GM19035 (cell line): Measurements from ENCODE around the gene MUC6.
"Not testable (repeated sequence)": the region's sequence is repeated elsewhere in the genome, so short reads cannot be mapped to it uniquely, and the experiment has no call there.

Experiments
- ATAC-seq: cut with Tn5 transposase; IDR thresholded peaks from one replicate; pipeline ENCODE4 v1.9.1; 2021; ENCODE audit not compliant: unreplicated experiment

Gene MUC6

DNA sequence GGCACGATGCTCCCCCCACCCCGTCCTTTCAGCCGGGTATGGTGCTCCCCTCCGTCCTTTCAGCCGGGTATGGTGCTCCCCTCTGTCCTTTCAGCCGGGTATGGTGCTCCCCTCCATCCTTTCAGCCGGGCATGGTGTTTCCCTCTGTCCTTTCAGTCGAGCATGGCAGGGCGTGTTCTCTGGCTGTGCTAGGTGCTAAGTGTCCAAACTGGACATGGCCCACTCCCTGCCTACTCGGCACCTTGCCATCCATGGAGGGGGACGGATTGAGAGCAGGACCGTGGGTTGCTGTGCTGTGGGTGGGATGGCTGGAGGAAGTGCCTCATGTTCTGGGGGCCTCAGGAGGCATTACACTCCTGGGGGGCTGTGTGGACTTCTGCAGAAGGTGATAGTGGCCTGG is 45.5 kb downstream of the MUC6 start:
- no peak for ATAC-seq

DNA sequence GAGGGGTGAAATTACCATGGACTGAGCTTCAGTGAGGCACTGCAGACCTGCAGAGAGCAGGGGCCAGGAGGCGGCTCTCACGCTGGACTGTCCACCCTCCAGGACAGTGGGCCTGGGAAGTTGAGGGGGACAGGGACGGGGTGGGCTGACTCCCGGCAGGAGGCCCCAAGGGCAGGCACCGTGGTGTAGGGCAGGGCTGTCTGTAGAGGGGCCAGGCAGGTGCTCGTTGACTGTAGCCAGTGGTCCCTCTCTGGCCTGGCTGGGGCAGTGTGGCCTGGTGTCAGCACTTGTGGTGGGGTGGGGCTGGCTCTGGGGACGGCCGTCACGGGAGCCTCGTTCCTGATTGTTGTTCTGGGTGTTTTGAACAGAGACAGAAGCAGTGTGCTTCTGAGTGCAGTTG is 46.4 kb downstream of the MUC6 start:
- ATAC-seq: no peak

DNA sequence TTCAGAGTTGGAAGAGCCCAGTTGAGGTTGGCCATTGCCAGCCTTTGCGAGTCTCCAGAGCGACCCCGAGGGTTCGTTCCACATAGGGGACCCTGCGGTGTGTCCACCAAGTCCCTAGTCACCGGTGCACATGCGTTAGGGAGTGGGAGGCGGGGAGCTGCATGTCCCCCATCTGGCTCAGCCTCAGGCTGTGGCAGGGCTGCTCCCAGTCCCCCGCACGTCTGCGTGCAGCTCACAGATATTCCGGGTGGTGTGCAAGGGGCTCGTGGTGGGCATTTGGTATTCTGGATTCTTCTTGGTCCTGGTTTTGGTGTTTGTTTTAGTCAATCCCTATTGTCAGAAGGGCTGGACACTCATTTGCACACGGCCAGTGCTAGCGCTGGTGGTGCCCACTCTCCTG is 48.8 kb downstream of the MUC6 start:
- no peak for ATAC-seq

DNA sequence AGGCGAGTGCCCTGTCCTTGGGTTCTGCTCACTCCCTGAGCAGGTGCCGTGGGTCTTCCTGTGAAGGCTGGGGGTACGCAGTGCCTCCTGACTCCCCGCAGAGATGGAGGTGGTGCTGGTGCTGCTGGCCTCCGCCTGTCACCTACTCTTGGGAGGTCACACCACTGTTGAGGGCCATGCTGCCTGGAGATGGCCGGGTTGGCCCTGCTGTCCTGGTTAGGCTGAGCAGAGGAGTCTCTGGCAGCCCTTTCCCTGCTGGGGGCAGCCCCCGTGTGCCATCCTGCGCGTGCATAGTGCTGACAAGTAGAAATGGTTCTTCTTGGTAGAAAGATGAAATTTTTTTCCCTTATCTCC is 49.6 kb downstream of the MUC6 start:
- ATAC-seq: no peak

DNA sequence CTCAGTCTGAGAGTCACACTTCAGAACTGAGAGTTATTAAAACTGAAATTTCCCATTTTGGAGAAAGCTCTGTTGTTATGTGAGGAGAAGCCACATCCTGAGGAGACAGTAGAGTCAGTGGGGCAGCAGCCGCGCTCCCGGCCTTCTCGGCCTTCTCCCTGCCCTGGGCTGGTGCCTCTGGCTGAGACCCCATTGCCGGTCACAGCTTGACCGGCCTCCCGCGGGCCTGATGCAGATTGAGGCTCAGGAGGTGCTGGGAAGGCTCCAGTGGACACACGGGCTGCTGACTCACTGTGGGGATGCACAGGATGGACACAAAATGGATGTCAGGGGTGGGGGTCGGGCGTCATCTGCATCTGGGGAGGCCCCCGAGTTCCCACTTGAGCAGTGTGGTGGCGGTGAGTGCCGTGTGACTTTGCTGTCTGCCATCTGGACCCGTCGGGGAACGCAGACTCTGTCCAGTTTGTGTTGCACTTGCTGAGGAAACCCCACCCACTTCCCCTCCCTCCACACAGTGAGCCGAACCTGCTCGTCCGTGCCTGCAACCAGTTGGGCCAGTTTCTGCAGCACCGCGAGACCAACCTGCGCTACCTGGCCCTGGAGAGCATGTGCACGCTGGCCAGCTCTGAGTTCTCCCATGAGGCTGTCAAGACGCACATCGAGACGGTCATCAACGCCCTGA is 50.1 kb downstream of the MUC6 start:
- no peak for ATAC-seq

DNA sequence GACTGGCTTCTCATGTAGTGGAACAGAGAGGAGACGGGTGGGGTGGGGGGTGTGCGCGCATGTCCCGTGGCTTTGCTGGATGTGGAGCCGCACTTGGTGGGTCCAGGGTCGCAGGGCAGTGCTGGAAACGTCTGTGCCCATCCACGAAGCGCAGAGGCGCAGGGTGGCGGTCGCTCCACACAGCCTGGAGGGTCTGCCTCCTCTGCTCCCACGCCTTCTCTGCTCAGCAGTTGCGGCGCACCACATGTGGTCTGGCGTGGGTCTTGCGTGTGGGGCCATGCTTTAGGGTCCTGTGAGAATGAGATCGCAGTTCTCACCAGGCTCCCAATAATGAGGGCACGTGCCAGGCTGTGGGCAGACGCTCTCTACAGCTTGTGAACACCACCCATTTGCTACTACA is 50.7 kb downstream of the MUC6 start:
- ATAC-seq: no peak

DNA sequence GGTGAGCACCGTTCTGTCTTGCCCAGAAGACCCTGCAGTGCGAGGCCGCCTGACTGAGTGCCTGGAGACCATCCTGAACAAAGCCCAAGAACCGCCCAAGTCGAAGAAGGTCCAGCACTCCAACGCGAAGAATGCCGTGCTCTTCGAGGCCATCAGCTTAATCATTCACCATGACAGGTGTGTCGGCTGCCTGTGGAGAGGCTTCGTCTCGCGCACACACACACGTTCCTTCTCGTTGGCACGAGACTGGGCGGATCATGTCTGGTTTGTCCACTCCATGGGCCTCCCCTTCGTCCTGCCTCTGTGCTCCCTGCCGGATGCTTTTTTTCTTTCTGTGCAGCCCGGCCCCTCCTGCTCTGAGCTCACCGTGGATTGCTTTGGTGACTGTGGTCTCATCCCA is 51.1 kb downstream of the MUC6 start:
- ATAC-seq: no peak

DNA sequence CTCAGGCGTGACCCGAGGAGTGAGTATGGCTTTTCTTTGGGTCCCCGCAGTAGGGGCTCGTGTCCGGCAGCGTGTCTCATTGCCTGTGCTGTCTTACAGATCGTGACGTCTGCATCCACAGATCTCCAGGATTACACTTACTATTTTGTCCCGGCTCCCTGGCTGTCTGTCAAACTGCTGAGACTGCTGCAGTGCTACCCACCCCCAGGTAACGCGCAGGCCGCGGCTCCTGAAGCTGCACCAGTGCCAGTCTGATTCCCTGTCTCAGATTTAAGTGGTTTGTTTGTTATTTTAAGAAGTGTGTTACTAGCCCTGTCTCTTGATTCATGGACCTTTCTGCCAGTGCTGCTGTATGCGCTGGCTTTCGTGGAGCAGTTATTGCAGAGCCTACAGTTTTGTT is 52.0 kb downstream of the MUC6 start:
- ATAC-seq: no peak

DNA sequence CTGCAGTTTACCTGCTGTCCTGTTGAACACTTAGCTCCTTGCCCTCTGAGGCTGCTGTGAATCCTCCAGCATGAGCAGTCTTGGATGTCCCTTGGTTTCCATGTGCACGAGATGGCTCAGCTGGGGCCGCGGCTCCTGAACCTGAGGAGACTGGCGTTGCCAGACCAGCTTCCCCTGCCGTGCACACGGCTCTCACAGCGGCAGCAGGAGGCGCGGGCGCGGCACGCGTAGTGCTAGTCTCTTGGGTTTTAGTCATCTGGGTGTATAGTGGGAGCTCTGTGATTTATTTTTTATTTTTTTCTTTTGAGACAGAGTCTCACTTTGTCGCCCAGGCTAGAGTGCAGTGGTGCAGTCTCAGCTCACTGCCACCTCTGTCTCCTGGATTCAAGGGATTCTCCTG is 54.8 kb downstream of the MUC6 start:
- ATAC-seq: no peak

DNA sequence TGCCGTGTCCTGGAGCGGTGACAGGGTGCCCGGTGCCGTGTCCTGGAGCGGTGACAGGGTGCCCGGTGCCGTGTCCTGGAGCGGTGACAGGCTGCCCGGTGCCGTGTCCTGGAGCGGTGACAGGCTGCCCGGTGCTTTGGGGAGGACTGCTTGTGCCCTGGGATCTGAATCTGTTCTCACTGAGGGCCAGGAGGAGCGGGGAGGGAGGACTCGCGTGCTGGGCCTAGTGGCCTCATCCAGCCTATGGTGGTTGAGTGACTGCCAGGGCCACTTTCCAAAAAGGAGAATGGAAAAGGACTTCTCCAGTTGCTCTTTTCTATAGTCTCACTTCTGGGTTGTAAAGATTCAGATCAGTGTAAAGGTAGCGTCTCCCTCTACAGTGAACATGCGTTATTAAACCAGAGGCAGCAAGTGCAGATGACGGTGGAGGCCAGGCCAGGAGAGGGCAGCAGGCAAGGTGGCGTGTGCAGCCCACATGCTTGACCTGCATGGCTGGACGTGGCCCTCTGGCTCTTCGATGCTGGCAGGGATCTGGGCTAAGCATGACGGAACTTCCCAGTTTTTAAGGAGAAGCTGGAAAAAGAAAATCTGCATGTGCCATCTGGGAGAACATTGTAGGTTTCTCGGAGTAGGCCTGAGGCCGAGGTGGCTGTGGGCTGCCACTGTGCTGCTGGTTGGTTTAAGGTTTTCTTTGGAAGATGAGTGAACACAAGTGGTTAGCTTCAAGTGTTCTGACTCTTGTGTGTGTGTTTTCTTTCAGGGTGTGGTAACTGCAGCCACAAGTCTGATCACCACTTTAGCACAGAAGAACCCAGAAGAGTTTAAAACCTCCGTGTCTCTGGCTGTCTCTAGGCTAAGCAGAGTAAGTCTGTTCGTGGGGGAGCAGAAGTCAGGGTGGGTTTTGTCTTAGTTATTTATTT is 55.8 kb downstream of the MUC6 start:
- no peak for ATAC-seq

DNA sequence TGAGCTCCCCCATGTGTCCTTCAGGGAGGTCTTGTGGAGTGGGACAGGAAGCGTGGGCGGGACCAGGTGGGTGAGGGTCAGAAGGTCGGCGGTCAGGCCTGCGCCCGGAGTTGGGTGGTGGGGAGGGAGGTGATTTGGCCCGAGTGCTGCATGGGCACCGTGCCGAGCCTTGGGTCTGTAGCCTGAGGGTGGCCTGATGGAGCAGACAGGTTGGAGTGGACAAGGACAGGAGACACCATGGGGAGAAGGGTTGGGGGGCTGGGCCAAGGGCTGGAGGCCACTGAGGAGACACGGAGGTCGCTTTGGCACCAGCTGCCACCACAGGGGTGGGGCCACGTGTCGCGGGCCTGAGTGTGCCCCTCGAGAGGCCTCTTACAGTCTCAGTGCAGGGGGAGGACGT is 57.7 kb downstream of the MUC6 start:
- ATAC-seq: no peak

DNA sequence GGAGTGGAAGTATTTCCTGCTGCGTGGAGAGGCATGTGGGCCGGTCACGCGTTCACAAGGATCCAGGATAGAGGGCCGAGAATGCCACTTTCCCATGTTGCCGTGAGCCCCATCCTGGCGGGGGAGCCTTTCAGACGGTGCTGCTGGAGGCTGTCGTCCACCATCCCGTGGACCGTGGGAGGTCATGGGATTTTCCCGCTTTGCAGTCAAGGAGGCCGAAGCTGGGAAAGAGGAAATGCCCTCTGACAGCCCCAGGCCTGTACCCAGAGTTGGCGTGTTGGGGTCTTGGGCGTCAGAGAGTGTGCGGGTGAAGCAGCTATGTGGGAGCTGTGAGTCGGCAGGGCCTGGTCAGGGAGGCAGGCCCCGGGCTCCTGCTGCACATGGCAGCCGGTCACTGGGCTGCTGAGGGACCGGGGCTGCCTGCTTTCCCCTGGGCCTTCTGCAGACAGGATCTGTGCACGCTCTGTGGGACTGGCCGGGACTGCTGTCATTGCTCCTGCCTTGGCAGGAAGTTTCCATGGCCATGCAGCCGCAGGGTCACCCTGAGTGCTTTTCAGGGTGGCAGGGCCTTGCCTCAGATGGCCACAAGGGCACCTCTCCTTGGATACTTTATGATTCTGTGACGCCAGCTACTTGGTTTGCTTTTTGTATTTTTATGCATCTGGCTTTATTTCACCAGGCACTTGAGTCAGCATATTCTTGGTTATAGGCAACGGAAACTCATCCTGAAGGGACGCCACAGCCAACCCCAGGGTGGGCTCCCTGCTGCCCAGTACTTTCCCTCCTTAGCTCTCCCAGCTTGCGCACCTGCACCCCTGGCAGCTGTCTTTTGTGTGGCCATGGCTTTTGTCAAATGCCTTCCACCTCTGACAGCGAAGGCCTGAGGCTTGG is 58.4 kb downstream of the MUC6 start:
- ATAC-seq: no peak

DNA sequence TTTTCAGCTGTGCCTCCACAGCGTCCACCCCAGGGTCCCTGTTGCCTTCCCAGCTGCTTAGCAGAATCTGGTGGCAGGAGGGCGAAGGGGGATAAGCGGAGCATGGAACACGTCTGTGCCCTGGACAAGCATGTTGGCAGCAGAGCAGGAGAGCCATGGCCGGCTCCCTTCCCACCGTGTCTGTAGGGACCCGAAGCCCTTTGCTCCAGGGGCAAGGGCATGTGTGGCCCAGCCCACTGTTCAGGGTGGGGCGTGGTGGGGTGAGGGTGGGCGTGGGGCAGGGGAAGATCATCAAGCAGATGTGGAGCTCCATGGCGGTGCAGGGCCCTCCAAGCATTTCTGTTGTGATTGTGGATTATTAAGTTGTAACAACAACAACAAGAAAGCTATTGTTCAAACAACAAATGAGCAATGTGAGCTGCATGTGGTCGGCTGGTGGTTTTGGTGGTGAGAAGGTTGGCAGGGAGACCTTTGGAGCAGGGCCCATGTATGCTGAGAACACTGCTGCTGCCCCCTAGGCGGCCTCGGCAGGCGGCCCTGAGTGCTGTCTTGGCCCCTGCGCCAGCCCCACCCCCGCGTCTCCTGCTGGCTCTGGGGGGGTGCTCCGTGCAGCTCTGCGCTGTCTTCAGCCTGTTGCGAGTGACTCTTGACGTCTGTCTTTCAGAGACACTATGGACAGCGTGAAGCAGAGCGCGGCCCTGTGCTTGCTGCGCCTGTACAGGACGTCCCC is 59.9 kb downstream of the MUC6 start:
- ATAC-seq: no peak

DNA sequence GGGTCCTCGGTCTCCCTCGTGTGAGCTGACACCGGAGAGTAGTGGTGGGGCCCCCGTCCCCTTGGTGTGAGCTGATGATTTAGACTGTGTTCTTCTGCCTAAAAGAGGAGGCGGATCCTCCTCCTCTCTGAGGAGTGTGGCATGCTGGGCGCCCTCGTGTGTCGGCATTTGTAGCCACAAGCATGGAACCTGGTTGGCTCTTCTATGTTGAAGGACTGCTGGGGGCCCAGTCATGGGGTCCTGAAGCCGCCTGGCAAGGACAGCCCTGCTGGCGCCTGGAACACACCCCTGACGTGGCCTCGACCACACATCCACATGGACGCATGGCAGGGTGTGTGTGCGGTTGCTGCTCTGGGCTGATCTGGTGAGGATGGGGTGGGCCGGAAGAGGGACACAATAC is 60.7 kb downstream of the MUC6 start:
- no peak for ATAC-seq

DNA sequence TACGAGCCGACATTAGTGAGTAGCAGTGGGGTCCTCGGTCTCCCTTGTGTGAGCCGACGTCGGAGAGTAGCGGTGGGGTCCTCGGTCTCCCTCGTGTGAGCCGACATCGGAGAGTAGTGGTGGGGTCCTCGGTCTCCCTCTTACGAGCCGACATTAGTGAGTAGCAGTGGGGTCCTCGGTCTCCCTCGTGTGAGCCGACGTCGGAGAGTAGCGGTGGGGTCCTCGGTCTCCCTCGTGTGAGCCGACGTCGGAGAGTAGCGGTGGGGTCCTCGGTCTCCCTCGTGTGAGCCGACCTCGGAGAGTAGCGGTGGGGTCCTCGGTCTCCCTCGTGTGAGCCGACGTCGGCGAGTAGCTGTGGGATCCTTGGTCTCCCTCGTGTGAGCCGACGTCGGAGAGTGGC is 61.1 kb downstream of the MUC6 start:
- ATAC-seq: not testable (repeated sequence)

DNA sequence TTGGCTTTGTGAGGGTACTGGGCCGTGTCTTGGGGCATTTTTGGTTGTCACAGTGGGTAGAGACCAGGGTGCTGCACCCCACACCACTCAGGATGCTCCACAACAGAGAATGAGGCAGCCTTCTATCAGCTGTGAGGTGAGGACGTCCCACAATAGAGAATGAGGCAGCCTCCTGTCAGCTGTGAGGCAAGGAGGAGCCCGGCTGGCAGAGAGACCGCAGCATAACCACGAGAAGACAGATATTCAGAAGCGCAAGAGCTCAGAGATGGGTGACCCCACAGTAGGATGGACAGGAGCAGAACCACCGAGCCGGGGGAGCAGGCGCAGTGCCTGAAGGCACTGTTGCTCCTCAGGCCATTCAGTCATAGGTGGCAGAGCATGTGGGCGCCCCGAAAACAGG is 63.3 kb downstream of the MUC6 start:
- ATAC-seq: no peak

DNA sequence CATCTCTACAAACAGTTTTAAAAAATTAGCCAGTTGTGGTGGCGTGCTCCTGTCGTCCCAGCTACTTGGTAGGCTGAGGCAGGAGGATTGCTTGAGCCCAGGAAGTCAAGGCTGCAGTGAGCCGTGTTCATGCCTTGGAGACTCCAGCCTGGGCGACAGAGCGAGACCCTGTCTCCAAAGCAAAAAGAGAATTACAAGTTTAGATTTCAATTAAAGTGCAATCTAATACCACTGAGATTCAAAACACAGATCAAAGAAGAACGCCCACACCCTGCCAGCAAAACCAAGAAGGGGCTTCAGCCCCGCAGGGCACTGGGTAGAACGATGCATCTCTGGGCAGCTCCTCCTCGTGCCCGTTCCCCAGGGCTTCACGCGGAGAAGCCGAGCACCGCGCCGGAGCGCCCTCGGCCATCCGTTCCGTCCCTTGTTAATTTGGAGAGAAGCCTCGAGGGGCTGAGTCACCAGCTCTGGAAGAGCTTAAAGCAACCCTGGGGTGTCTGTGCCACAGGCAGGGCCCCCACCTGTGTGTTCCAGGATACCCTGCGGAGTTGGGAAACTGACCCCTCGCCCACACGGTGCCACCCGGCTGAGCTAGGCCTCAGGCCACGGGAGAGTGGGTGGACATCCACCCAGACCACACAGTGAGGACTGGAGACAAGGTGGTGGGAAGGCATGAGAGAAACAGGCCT is 63.9 kb downstream of the MUC6 start:
- no peak for ATAC-seq

DNA sequence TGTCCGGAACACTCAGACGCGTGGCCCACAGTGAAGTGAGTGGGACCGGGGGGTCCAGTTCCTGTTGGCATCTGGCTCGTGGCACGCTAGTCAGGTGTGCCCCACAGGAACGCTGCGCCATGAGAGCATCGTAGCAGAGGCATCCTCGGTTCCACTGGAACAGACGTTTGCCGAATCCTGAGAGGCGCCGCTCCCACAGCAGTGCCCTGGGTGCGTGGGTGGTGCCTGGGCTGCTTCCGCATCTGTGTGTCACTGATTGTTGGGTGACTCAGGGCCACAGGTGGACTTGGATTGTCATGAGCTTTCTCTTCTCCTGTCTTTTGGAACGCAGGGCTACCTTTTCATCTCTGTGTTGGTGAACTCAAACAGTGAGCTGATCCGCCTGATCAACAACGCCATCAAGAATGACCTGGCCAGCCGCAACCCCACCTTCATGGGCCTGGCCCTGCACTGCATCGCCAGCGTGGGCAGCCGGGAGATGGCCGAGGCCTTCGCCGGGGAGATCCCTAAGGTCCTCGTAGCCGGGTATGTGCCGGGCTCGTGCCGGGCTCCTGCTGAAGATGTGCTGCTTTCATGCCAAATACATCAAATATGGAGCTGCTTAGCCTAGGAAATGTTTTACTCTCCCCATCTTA is 64.7 kb downstream of the MUC6 start:
- no peak for ATAC-seq

DNA sequence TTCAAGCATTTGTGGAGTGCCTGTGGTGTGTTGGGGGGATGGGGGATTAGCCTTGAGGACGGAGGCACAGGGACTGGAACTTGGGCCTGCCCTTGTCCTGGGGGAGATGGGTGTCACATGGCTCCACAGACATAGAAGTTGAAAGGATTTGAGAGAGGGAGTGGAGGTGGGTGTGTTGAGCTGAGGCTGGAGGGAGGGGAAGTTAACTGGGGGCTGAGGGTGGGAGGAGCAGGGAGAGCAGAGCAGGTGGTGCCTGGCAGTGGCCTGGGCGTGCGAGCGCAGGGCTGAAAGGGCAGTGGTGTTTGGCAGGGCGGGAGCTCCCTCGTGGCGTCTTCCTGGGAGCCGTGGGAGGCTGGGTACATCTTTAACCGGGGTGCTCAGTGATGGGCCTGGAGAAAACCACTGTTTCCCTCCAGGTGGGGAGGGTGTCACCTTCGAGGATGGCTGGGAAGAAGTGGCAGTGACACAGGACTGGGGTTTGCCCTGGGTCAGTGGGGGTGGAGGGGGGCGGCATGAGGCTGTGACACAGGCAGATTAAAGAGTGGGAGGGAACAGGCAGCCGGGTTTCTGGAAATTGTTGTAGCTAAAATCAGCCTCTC is 65.3 kb downstream of the MUC6 start:
- ATAC-seq: no peak
